Activated gamma-delta T cell treated with anti-CD3 and anti-CD28 coated beads, Interleukin-2, amount 50 U/mL, for 16 hours (primary cell): ENCODE measurements around the gene TMEM97.
"Not testable (repeated sequence)": the region's sequence is repeated elsewhere in the genome, so short reads cannot be mapped to it uniquely, and the experiment has no call there.

Experiments used
- DNase-seq: peaks from one replicate; pipeline ENCODE4 v3.0.0-alpha.2; 2020; ENCODE audit warnings: low read depth

Gene TMEM97

DNA sequence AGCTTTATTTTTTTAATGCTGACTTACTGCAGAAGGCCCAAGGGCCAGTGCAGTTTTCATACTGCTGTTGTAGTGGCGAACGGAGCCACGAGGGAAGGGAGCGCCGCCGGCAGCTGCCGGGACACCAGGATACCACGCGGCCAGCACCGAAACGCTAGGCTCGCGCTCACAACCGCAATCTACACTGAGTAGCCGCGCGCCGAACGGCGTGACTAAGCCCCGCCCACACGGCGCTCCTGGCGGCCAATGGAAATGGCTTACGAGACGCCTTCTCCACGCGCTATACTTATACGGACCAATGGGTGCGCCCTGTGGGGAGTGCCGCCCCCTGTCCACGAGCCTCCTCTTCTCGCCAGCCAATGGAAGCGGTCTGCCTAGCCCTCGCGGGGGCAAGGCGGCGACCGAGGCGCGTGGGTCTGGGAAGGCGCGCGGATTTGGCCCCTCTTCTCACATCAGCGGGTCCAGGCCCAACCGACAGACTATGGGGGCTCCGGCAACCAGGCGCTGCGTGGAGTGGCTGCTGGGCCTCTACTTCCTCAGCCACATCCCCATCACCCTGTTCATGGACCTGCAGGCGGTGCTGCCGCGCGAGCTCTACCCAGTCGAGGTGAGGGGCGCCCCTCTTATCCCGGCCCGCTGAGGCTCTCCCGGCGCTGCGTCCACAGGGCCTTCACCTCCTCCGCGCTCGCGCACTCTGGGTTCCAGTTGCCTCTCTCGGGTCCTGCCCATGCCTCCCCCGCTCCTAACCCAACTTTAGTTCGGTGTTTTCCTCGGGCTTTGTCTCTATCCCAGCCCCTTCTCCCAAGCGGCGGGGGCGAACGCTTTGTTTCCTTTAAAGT lies at the start of gene TMEM97:
Gene TMEM97, plus strand, starts transcription at position 442 of the 839 bp plus-strand sequence. Its CDS starts 40 bp downstream, at position 482.
- peak; percentile 88 for DNase-seq

DNA sequence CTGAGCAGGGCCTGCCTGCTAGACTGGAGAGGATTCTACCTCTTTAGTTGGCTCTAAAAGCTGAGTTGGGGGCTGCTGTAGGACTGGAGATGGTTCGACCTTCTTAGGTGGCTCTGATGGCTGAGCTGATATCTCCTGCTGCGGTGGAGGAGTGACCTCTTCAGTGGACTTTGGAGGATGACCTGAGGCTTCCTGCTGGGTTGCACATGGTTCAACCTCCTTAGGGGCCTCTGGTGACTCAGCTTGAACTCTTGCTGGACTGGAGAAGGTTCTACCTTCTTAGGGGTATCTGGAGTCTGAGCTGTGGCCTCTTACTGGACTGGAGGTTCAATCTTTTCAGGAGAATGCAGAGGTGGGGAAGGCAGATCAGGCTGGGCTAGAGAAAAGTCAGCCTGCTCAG lies 48.9 kb upstream of the TMEM97 start:
- DNase-seq: no peak

DNA sequence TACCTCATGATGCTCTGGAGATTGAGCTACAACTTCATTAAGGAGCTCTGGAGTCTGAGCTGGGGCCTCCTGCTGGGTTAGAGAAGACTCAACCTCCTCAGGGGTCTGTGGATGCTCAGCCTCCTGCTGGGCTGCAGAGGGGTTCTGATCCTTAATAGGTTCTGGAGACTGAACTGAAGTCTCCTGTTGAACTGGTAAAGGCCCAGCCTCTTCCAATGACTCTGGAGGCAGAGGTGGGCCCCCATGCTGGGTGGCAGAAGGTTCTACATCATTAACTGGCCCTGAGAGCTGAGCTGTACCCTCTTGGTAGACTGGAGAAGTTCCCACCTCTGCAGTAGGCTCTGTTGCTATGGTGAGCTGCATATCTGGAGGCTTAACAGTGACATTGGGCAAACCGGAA lies 48.1 kb upstream of the TMEM97 start:
- no peak for DNase-seq

DNA sequence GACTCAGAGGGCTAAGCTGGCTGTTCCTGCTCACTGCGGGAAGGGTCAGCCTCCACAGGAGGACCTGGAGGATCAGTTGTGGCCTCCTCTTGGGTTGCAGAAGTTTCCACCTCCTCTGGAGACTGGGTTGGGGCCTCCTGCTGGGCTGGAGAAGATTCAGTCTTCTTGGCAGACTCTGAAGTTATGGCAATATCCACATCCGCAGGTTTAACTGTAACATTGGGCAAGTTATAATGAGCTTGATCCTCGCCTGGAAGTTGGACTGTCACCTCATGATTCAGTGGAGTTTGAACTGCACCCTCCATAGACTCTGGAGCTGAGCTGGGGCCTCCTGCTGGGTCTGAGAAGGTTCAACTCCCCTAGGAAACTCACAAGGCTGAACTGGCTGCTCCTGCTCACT lies 47.6 kb upstream of the TMEM97 start:
- DNase-seq: no peak

DNA sequence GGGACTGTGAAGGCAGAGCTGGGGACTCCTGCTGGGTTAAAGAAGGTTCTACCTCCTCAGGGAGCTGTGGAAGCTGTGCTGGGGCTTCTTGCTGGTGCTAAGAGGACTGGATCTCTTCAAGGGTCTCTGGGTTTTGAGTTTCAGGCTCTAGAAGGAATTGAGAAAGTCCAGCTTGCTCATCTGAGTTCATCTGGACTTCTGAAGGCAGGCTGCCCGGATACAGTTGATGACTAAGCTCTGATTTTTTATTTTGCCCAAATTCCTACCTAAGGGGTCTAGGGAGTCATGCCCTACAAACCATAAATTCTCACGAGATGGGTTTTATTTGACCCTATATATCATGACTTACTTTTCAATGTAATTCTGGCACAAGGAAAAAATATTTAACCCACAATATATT lies 46.8 kb upstream of the TMEM97 start:
- DNase-seq: no peak

DNA sequence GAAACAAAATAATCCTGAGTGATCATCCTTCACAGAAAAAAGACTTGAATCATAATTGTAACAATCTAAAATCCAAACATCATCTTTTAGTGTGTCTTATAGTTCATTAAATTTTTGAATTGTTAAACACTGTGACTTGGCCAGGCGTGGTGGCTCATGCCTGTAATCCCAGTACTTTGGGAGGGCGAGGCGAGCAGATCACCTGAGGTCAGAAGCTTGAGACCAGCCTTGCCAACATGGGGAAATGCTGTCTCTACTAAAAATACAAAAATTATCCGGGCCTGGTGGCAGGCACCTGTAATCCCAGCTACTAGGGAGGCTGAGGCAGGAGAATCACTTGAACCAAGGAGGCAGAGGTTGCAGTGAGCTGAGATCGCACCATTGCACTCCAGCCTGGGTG lies 45.7 kb upstream of the TMEM97 start:
- not testable (repeated sequence) for DNase-seq

DNA sequence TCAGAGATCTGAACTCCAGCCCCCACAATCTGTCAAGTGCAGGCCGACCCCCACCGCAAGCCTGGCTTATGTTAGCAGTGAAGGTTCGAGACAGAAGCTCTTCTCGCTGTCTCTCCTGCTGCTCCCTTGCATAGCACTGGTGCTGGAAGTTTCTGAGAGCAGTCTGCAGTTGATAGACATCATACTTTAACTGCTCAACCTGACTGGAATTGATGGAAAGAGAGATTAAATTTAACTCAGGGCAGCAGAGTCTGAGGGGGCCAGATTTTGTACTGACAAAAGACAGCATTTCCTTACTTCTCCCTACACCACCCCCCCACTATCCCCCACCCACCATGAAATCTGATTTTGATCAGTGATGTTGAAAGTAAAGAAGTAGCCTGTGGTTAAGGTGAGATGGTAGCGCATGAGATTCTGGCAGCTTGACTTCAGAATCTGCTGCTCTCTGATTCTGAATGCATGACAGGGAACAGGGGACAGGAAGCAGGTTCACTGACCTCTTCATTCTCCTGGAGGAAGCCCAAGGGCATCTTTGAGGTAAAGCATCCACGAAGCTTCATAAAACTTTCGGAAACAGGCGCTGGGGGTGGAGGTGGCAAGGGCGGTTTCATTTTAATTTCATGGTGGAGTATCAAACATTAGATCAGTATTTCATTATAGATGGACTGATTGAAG lies 44.3 kb upstream of the TMEM97 start:
- DNase-seq: no peak

DNA sequence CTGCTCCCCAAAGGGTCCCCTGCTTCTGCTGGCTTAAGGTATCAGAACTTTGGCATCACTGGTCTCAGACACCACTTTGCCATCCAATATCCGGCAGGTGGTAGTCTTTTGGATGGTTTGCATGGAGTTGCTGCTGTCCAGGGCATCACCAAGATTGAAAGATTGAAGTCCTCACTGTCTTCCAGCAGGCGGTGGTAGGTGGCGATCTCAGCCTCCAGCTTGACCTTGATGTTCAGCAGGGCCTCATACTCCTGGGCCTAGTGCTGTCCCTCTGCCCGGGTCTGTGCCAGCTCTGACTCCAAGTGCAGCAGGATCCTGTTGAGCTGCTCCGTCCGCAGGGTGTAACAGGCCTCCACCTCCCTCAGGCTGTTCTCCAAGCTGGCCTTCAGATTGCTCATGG lies 43.0 kb upstream of the TMEM97 start:
- no peak for DNase-seq

DNA sequence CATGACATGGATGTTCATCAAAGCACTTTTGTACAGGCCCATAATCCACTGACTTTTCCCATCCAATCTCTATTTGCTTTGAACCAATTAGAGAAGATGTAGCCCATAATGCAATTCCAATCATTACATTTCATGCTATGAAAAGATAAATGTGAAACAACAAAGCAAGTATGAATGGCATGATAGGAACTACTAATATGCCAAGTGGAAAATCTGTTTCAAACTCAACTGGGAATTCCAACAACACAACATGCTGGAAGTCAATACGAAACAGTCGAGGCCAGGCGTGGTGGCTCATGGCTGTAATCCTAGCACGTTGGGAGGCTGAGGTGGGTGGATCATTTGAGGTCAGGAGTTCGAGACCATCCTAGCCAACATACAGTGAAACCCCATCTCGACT lies 39.6 kb upstream of the TMEM97 start:
- DNase-seq: no peak

DNA sequence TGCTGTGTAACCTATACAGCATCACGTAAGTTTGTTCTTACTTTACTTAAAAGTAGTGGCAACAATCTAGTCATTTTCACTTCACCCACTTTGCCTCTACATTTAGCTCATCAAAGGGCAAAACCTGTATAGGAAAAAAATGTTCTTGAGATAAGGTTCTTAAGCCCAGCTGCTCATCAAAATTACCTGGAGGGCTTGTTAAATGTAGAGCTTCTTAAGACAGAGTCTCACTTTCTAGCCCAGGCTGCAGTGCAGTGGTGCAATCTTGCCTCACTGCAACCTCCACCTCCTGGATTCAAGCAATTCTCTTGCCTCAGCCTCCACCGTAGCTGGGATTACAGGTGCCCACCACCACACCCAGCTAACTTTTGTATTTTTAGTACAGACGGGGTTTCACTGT lies 38.2 kb upstream of the TMEM97 start:
- DNase-seq: no peak

DNA sequence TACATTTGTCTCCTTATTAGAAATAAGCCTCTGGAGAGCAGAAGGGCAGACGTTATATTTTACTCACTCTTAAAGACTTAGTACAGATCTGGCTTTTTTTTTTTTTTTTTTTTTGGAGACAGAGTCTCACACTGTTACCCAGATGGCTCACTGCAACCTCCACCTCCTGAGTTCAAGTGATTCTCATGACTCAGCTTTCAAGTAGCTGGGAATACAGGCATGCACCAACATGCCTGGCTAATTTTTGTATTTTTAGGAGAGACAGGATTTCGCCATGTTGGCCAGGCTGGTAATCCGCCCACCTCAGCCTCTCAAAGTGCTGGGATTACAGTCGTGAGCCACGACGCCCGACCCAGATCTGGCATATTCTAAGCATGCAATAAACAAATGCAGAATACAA lies 36.4 kb upstream of the TMEM97 start:
- DNase-seq: no peak

DNA sequence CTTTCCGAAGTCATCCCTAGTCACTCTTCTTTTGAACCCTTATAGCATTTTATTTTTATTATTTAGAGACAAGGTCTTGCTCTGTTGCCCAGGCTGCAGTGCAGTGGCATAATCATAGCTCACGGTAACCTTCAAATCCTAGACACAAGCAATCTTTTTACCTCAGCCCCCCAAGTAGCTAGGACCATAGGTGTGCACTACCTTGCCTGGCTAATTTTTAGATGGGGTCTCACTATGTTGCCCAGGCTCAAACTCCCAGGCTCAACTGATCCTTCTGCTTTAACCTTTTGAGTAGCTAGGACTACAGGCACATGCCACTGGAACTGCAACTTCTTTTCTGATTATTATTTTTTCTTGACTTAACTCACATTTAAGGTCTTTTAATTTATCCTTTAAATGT lies 33.0 kb upstream of the TMEM97 start:
- no peak for DNase-seq

DNA sequence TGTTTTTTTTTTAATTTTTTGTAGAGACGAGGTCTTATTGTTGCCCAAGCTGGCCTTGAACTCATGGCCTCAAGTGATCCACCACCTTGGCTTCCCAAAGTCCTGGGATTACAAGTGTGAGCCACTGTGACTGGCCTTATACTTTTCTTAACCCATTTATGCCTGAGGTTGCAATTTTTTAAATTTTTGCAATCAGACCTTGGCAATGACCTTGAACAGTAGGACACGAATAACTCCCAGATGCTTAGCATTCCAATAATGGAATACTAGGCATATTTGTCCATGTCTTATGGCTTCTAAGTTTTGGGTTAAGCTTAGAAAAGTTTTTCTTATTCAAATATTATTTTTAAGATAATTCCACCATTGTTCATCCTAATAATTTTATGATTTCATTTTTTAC lies 28.3 kb upstream of the TMEM97 start:
- no peak for DNase-seq

DNA sequence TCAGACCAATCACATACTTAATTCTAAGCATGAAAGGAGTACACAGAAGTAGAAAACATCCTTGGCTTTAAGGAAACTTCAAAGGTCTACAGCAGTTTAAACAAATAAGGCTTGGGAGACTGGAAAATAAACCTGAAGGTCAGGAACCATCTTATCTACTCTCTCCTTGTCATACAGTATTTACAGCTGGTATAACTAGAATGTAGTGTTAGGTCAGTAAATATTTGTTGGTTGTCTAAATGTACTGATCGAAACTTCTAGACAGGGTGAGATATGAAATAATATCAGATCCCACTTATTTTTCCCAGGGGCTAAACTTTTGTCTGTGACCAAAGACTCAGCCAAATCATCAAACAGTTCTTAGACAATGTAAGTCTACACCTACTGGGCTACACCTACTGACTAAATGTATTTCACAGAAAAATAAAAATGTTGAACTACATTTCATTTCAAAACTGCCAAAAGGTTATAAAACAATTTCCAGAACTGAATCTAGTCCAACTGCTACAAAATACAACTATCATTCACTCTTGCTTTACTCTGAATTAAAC lies 27.1 kb upstream of the TMEM97 start:
- no peak for DNase-seq

DNA sequence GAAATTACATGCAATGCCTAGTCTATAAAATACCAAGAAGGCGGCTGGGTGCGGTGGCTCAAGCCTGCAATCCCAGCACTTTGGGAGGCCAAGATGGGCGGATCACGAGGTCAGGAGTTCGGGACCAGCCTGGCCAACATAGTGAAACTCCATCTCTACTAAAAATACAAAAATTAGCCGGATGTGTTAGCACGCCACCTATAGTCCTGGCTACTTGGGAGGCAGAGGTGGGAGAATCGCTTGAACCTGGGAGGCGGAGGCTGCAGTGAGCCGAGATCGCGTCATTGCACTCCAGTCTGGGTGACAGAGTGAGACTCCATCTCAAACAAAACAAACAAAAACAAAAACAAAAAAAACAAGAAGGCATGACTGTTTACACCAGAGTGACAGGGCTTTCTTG lies 26.1 kb upstream of the TMEM97 start:
- DNase-seq: not testable (repeated sequence)

DNA sequence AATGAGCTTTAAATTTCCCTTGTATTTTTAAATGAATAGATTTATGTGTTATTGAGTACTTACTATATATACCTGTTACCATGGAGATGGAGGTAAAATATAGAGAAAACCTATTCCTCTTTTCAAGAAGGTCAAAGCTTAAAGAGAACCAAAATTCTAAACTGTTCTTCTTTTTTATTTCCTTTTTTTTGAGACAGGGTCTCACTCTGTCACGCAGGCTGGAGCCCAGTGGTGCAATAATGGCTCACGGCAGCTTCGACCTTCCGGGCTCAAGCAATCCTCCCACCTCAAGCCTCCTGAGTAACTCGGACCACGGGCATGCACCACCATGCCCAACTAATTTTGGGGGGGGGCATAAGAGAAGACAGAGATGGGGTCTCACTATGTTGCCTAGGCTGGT lies 25.0 kb upstream of the TMEM97 start:
- no peak for DNase-seq

DNA sequence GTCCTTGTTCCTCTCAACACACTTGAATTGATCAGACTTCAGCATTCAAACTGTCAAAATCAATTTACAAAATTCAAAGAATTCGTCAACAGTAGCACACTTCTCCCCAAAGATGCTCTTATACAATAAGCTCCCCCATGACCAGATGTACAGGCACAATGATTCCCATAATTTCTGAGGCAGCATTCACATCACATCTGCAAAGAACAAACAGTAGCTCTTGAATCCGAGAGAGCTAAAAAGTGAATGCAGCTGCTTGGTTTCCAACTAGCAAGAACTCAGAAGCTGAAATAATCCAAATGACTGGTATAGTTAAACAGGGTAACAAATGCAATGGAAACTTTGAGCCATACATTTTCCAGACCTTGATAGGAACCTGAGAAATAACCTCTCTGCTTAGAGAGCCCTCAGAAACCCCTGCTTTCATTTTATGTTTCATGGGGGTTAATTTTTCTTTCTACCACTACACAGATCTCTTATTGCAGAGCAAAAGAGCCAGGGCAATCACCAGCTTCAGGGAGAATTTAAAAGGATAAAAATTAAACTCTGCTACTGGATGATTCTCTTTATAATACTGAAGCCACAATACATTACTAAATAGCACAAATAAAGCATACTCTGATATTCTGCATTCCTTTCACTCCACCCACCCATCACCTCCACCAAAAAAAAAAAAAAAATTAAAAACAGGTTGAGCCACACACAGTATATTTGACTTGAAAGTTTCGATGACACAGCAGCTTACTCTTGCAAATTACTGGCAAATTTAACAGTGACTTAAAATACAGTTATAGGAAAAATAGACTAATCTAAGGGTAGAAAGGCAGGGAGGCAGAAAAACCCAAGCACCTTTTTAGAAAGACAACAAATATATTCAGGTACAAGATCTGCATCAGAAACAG lies 23.1 kb upstream of the TMEM97 start:
- no peak for DNase-seq

DNA sequence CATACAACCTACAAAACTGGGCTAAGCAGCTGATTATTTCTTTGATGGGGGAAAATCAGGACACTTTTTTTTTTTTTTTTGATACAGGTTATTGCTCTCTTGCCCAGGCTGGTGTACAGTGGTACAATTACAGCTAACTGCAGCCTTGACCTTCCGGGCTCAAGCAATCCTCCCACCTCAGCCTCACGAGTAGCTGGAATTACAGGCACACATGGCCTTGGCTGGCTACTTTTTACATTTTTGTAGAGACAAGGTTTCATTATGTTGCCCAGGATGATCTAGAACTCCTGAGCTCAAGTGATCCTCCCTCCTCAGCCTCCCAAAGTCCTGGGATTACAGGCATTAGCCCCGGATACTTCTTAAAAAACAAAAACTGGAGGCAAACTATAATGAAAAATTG lies 20.6 kb upstream of the TMEM97 start:
- no peak for DNase-seq

DNA sequence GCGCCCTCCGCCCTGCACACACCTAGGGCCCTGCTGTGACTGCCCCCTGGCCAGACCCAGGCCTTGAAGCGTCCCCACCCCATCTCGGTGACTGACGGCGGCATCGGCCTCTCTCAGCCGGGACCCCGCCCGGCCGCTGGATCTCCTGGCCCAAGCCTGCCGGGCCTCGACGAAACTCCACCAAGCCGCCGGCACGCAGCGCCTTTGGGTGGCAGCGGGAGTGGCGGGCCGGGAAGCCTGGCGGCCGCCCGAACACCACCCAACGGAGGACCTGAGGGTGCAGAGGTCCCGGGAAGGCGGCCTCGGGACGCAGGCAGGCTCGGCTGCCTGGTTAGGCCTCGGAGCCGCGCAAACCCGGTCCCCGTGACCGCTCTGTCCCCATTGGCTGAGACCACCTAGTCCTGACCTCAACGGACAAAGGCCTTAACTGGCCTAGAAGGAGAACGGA lies 12.0 kb upstream of the TMEM97 start:
- no peak for DNase-seq

DNA sequence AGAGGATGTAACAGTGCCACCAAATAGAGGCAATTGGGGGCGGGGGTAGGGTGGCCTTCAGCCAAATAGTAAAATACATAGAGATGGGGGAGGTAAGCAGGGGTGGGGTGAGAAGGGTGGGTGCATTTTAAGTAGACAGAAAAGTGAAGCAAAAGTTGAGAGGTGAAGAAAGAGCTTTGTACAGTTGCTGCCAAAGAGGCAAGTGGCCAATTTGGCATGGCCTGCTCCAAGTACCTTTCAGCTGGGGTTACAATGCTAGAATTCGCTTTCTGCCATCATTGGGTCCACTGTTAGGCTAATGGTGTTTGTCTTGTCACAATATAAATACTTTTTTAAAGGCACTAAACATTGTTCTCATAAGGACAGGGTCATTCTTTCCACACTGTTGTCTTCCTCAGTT lies 5.2 kb upstream of the TMEM97 start:
- no peak for DNase-seq

DNA sequence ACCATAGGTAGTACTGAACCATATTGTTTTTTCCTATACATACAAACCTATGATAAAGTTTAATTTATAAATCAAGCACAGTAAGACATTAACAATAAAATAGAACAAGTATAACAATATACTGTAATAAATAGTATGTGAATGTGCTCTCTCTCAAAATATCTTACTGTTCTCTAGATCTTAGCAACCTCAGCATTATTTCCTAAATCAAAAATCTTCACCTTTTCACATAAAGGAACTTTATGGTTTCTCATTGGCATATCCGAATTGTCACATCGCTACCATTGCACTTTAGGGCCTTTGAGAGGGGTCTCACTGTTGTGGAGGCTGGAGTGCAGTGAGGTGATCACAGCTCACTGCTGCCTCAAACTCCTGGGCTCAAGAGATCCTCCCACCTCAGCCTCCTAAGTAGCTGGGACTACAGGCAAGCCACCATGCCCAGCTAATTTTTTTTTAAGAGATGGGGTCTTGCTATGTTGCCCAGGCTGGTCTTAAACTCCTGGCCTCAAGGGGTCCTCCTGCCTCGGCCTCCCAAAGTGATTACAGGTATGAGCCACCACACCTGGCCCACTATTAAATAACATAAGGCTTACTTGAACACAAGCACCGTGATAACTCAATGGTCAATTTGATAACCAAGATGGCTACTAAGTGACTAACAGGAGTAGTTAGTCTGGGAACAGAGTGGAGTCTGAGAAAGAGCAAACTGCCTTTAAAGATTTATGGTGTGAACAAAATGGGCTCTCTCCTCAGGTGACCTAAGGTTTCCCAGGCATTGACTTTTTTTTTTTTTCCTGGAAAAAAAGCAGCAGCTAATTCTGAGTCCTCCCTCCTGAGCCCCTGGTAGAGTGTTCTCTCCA lies 2.9 kb upstream of the TMEM97 start:
- no peak for DNase-seq
